HEK293 (cell line): ENCODE measurements around the gene PPP4R4.

Experiments used
- CTCF ChIA-PET: fragments of 350-600 bp; formaldehyde crosslinking; extraction: SDS; loops from one replicate; lab custom pipeline; 2021; ENCODE audit warnings: antibody characterized with exemption; lab: Yijun Ruan, JAX
- POLR2A ChIA-PET: fragments of 300-600 bp; formaldehyde crosslinking; extraction: SDS; loops from one replicate; lab custom pipeline; 2020; ENCODE audit warnings: antibody characterized with exemption, inconsistent platforms; lab: Yijun Ruan, JAX
- H3K27ac ChIP-seq: fragments of 200-500 bp; sonication (Bioruptor generic); 2 replicates; pipeline ENCODE4 v1.5.1; 2014; ENCODE audit warnings: low read depth, low read length, control low read depth, inconsistent platforms; ENCODE audit errors: extremely low read depth
- H3K36me3 ChIP-seq, 2 experiments: fragments of 200-500 bp in 1 of 2; sonication (Bioruptor generic) in 1 of 2; 1 replicate in 1 of 2; 2 replicates in 1 of 2; pipeline ENCODE4 v1.5.1; 2014 to 2017; ENCODE audit warnings: inconsistent platforms in 2 of 2, low read length in 2 of 2; ENCODE audit not compliant: control insufficient read depth in 2 of 2, insufficient read depth in 1 of 2
- H3K4me1 ChIP-seq: fragments of 200-500 bp; sonication (Bioruptor generic); 2 replicates; pipeline ENCODE4 v1.5.1; 2014; ENCODE audit warnings: mild to moderate bottlenecking, low read length, inconsistent platforms; ENCODE audit not compliant: control insufficient read depth, insufficient read depth
- H3K4me3 ChIP-seq: 2 replicates; pipeline ENCODE4 v1.5.1; 2011; ENCODE audit warnings: low read depth, mild to moderate bottlenecking, control low read depth, low read length, moderate library complexity
- H3K9me3 ChIP-seq: fragments of 200-500 bp; sonication (Bioruptor generic); 2 replicates; pipeline ENCODE4 v1.5.1; 2014; ENCODE audit warnings: low read depth, low read length, inconsistent platforms; ENCODE audit not compliant: control insufficient read depth, insufficient read depth
- RBAK ChIP-seq: fragments of 450-650 bp; formaldehyde crosslinking; IDR thresholded peaks from 2 replicates; pipeline ENCODE4 v1.5.1; 2016; ENCODE audit warnings: missing biosample characterization, missing genetic modification characterization
- SCRT1 ChIP-seq: fragments of 450-650 bp; formaldehyde crosslinking; IDR thresholded peaks from 2 replicates; pipeline ENCODE4 v1.5.1; 2016; ENCODE audit warnings: missing biosample characterization, missing genetic modification characterization, borderline replicate concordance
- YY1 ChIP-seq: fragments of 450-650 bp; formaldehyde crosslinking; IDR thresholded peaks from 2 replicates; pipeline ENCODE4 v1.5.1; 2018; ENCODE audit warnings: missing biosample characterization, missing genetic modification characterization
- ZBTB20 ChIP-seq: fragments of 450-650 bp; formaldehyde crosslinking; IDR thresholded peaks from 2 replicates; pipeline ENCODE4 v1.5.1; 2016; ENCODE audit warnings: missing biosample characterization, missing genetic modification characterization
- ZNF114 ChIP-seq: fragments of 450-650 bp; formaldehyde crosslinking; IDR thresholded peaks from 2 replicates; pipeline ENCODE4 v1.5.0; 2017; ENCODE audit warnings: missing biosample characterization, missing genetic modification characterization
- ZNF133 ChIP-seq: fragments of 450-650 bp; formaldehyde crosslinking; IDR thresholded peaks from 2 replicates; pipeline ENCODE4 v1.5.1; 2016; ENCODE audit warnings: missing biosample characterization, missing genetic modification characterization
- ZNF140 ChIP-seq: fragments of 450-650 bp; formaldehyde crosslinking; IDR thresholded peaks from 2 replicates; pipeline ENCODE4 v1.5.1; 2016; ENCODE audit warnings: missing biosample characterization, missing genetic modification characterization
- ZNF23 ChIP-seq: fragments of 450-650 bp; formaldehyde crosslinking; IDR thresholded peaks from 2 replicates; pipeline ENCODE4 v1.5.1; 2016; ENCODE audit warnings: missing biosample characterization, missing genetic modification characterization, borderline replicate concordance
- ZNF292 ChIP-seq: fragments of 450-650 bp; formaldehyde crosslinking; IDR thresholded peaks from 2 replicates; pipeline ENCODE4 v1.5.1; 2016; ENCODE audit warnings: low read depth, missing biosample characterization, missing genetic modification characterization, borderline replicate concordance
- ZNF341 ChIP-seq: fragments of 450-650 bp; formaldehyde crosslinking; IDR thresholded peaks from 2 replicates; pipeline ENCODE4; 2016; ENCODE audit warnings: low read depth, missing biosample characterization, missing genetic modification characterization
- ZNF354C ChIP-seq: fragments of 450-650 bp; formaldehyde crosslinking; IDR thresholded peaks from 2 replicates; pipeline ENCODE4 v1.5.1; 2016; ENCODE audit warnings: missing biosample characterization, missing genetic modification characterization, low read depth, borderline replicate concordance
- ZNF433 ChIP-seq: fragments of 450-650 bp; formaldehyde crosslinking; IDR thresholded peaks from 2 replicates; pipeline ENCODE4 v1.5.1; 2016; ENCODE audit warnings: missing biosample characterization, missing genetic modification characterization, low read depth
- ZNF48 ChIP-seq: fragments of 450-650 bp; formaldehyde crosslinking; IDR thresholded peaks from 2 replicates; pipeline ENCODE4 v1.5.1; 2016; ENCODE audit warnings: missing biosample characterization, missing genetic modification characterization
- ZNF514 ChIP-seq: fragments of 450-650 bp; formaldehyde crosslinking; IDR thresholded peaks from 2 replicates; pipeline ENCODE4 v1.5.1; 2016; ENCODE audit warnings: missing biosample characterization, missing genetic modification characterization
- ZNF521 ChIP-seq: fragments of 450-650 bp; formaldehyde crosslinking; IDR thresholded peaks from 2 replicates; pipeline ENCODE4 v1.5.1; 2017; ENCODE audit warnings: missing biosample characterization, mild to moderate bottlenecking, missing genetic modification characterization
- ZNF610 ChIP-seq: fragments of 450-650 bp; formaldehyde crosslinking; IDR thresholded peaks from 2 replicates; pipeline ENCODE4 v1.5.1; 2016; ENCODE audit warnings: missing biosample characterization, missing genetic modification characterization, borderline replicate concordance
- ZNF76 ChIP-seq: fragments of 450-650 bp; formaldehyde crosslinking; IDR thresholded peaks from 2 replicates; pipeline ENCODE4; 2016; ENCODE audit warnings: low read depth, missing biosample characterization, missing genetic modification characterization, borderline replicate concordance
- ZNF776 ChIP-seq: fragments of 450-650 bp; formaldehyde crosslinking; IDR thresholded peaks from 2 replicates; pipeline ENCODE4 v1.5.0; 2017; ENCODE audit warnings: missing biosample characterization, missing genetic modification characterization, borderline replicate concordance
- ZNF830 ChIP-seq: fragments of 450-650 bp; IDR thresholded peaks from 2 replicates; pipeline ENCODE4 v1.5.0; 2018; ENCODE audit warnings: missing biosample characterization, missing genetic modification characterization, low read depth, mild to moderate bottlenecking, moderate library complexity
- ZSCAN18 ChIP-seq: fragments of 450-650 bp; formaldehyde crosslinking; IDR thresholded peaks from 2 replicates; pipeline ENCODE4 v1.5.1; 2016; ENCODE audit warnings: missing biosample characterization, missing genetic modification characterization
- TF ChIP-seq, protein P1 (sequence below): fragments of 450-650 bp; formaldehyde crosslinking; IDR thresholded peaks from 2 replicates; pipeline ENCODE4 v1.5.1; 2016; ENCODE audit warnings: missing biosample characterization, missing genetic modification characterization, low read depth
- TF ChIP-seq, protein P2 (sequence below): fragments of 450-650 bp; formaldehyde crosslinking; IDR thresholded peaks from 2 replicates; pipeline ENCODE4 v1.5.1; 2017; ENCODE audit warnings: missing biosample characterization, missing genetic modification characterization
- TF ChIP-seq, protein P3 (sequence below): fragments of 450-650 bp; formaldehyde crosslinking; IDR thresholded peaks from 2 replicates; pipeline ENCODE4 v1.5.1; 2017; ENCODE audit warnings: missing biosample characterization, missing genetic modification characterization

PPP4R4 gene

DNA sequence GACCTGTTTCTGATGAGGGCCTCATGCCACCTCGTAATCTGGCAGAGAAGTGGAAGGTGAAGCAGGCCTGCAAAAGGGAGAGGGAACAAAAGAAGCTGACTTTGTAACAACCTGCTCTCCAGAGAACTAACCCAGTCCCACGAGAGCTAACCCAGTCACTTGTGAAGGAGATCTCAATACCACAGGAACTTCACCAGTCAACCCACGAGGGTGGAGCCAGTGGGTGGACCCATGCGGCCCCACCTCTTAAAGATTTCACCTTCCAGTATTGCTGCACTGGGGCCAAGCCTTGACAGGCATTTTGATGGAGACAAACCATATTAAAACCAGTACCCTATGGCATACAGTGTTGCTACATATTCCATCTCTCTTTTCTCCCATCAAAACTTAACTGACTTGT, 63.9 kb downstream of the PPP4R4 start:
- Histone ChIP-seq H3K9me3 (no peaks in the 10 kb centered on the region), H3K4me1 (no peaks in the 10 kb centered on the region), H3K4me3 (no peak overlapping the region), H3K36me3 (peaks cover 0 to 4% of the 10 kb centered on the region in 2 experiments; a peak in 2 of 3 replicates), H3K27ac (no peak overlapping the region)
- CTCF ChIA-PET, result no interaction called here
- TF ChIP-seq, protein P1, sequence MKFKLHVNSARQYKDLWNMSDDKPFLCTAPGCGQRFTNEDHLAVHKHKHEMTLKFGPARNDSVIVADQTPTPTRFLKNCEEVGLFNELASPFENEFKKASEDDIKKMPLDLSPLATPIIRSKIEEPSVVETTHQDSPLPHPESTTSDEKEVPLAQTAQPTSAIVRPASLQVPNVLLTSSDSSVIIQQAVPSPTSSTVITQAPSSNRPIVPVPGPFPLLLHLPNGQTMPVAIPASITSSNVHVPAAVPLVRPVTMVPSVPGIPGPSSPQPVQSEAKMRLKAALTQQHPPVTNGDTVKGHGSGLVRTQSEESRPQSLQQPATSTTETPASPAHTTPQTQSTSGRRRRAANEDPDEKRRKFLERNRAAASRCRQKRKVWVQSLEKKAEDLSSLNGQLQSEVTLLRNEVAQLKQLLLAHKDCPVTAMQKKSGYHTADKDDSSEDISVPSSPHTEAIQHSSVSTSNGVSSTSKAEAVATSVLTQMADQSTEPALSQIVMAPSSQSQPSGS (tag by site-specific recombination), result no peak
- TF ChIP-seq ZNF133 (tag by site-specific recombination), result no peak
- TF ChIP-seq ZNF292 (tag by site-specific recombination), result no peak
- TF ChIP-seq ZNF354C (tag by site-specific recombination), result no peak
- TF ChIP-seq ZNF433 (tag by site-specific recombination), result no peak
- TF ChIP-seq ZNF830 (tag by site-specific recombination), result no peak
- TF ChIP-seq, protein P2, sequence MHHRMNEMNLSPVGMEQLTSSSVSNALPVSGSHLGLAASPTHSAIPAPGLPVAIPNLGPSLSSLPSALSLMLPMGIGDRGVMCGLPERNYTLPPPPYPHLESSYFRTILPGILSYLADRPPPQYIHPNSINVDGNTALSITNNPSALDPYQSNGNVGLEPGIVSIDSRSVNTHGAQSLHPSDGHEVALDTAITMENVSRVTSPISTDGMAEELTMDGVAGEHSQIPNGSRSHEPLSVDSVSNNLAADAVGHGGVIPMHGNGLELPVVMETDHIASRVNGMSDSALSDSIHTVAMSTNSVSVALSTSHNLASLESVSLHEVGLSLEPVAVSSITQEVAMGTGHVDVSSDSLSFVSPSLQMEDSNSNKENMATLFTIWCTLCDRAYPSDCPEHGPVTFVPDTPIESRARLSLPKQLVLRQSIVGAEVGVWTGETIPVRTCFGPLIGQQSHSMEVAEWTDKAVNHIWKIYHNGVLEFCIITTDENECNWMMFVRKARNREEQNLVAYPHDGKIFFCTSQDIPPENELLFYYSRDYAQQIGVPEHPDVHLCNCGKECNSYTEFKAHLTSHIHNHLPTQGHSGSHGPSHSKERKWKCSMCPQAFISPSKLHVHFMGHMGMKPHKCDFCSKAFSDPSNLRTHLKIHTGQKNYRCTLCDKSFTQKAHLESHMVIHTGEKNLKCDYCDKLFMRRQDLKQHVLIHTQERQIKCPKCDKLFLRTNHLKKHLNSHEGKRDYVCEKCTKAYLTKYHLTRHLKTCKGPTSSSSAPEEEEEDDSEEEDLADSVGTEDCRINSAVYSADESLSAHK (tag by site-specific recombination), result no peak
- no peak for TF ChIP-seq RBAK (tag by site-specific recombination)
- TF ChIP-seq ZNF114 (tag by site-specific recombination), result no peak
- TF ChIP-seq ZNF76 (tag by site-specific recombination), result no peak
- no peak for TF ChIP-seq ZNF48 (tag by site-specific recombination)
- no peak for TF ChIP-seq ZNF514 (tag by site-specific recombination)
- TF ChIP-seq ZNF776 (tag by site-specific recombination), result no peak
- TF ChIP-seq ZNF23 (tag by site-specific recombination), result no peak
- no peak for TF ChIP-seq ZNF610 (tag by site-specific recombination)
- no peak for TF ChIP-seq ZSCAN18
- no peak for TF ChIP-seq ZNF140 (tag by site-specific recombination)
- TF ChIP-seq SCRT1 (tag by site-specific recombination), result no peak
- POLR2A ChIA-PET, result no interaction called here

DNA sequence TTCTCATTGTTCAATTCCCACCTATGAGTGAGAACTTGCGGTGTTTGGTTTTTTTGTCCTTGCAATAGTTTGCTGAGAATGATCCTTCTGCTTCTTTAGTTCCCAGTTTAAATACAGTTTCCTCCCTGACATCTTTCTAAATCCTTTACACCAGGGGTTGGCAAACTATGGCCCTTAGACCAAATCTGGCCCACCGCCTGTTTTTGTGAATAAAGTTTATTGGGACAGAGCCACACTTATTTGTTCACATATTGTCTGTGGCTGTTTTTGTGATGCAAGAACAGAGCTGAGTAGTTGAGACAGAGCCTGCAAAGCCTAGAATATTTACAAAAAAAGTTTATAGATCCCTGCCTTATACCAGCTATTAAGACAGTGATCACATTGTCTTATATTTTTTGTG, 65.3 kb downstream of the PPP4R4 start:
- no peaks in the 10 kb centered on the region for H3K4me1 ChIP-seq
- H3K9me3 ChIP-seq, result no peaks in the 10 kb centered on the region
- TF ChIP-seq, protein P3, sequence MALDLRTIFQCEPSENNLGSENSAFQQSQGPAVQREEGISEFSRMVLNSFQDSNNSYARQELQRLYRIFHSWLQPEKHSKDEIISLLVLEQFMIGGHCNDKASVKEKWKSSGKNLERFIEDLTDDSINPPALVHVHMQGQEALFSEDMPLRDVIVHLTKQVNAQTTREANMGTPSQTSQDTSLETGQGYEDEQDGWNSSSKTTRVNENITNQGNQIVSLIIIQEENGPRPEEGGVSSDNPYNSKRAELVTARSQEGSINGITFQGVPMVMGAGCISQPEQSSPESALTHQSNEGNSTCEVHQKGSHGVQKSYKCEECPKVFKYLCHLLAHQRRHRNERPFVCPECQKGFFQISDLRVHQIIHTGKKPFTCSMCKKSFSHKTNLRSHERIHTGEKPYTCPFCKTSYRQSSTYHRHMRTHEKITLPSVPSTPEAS (tag by site-specific recombination), result no peak
- TF ChIP-seq YY1 (tag by site-specific recombination), result no peak
- TF ChIP-seq ZBTB20 (tag by site-specific recombination), result no peak
- no peak for TF ChIP-seq ZNF521 (tag by site-specific recombination)
- TF ChIP-seq ZNF292 (tag by site-specific recombination), result no peak
- no peak for TF ChIP-seq ZNF341 (tag by site-specific recombination)
- no peak overlapping the region for H3K27ac ChIP-seq
- ChIA-PET POLR2A (no interaction called here), CTCF (no interaction called here)
- H3K36me3 ChIP-seq, result peaks cover 0 to 4% of the 10 kb centered on the region in 2 experiments; a peak in 2 of 3 replicates
- no peak overlapping the region for H3K4me3 ChIP-seq
